Ammon's horn (tissue), 1 donor: Measurements from ENCODE around the gene DCP1B.

Source experiments
- DNase-seq: peaks from one replicate; pipeline ENCODE4 v3.0.0-alpha.2; 2016; ENCODE audit warnings: low spot score

Gene DCP1B

GRCh38 chr12:2017546-2018337, 13.5 kb upstream of the DCP1B start:
- peak; percentile 25 for DNase-seq

GRCh38 chr12:2016862-2017545, 12.7 kb upstream of the DCP1B start:
- no peak for DNase-seq

GRCh38 chr12:2014231-2014630, 10.0 kb upstream of the DCP1B start:
- DNase-seq: no peak

GRCh38 chr12:2013527-2014223, 9.4 kb upstream of the DCP1B start:
- peak; percentile 51 for DNase-seq

- no peak for DNase-seq
Measured at GRCh38 chr12:2013086-2013485, 8.8 kb upstream of the DCP1B start.

GRCh38 chr12:2011643-2012607, 7.7 kb upstream of the DCP1B start:
- DNase-seq: no peak

GRCh38 chr12:2009623-2010022, 5.4 kb upstream of the DCP1B start:
- no peak for DNase-seq

- DNase-seq: no peak
Measured at GRCh38 chr12:2008677-2009076, 4.4 kb upstream of the DCP1B start.

- no peak for DNase-seq
Measured at GRCh38 chr12:2003676-2004112, 563 bp downstream of the DCP1B start.

- no peak for DNase-seq
Measured at GRCh38 chr12:1995205-1995896, 8.9 kb downstream of the DCP1B start.

- DNase-seq: no peak
Measured at GRCh38 chr12:1994429-1995143, 9.7 kb downstream of the DCP1B start.

- DNase-seq: no peak
Measured at GRCh38 chr12:1993871-1994371, 10.3 kb downstream of the DCP1B start.

GRCh38 chr12:1993341-1993740, 10.9 kb downstream of the DCP1B start:
- DNase-seq: no peak

- DNase-seq: no peak
Measured at GRCh38 chr12:1992732-1993131, 11.5 kb downstream of the DCP1B start.

- no peak for DNase-seq
Measured at GRCh38 chr12:1989111-1989510, 15.1 kb downstream of the DCP1B start.

GRCh38 chr12:1984759-1985158, 19.5 kb downstream of the DCP1B start:
- no peak for DNase-seq

GRCh38 chr12:1980282-1980681, 24.0 kb downstream of the DCP1B start:
- no peak for DNase-seq

GRCh38 chr12:1978078-1978862, 26.0 kb downstream of the DCP1B start:
- DNase-seq: no peak

GRCh38 chr12:1977588-1977987, 26.7 kb downstream of the DCP1B start:
- DNase-seq: no peak
